K562 (cell line): ENCODE measurements around the gene OR7D2. TPM values are rescaled to one million over a fixed set of nuclear protein-coding genes. Genes with fewer than 3 reads are reported as not detected.

ENCODE experiments used
- ATAC-seq: fragments of 200-7000 bp; cut with Tn5 transposase; 3 replicates; pipeline ENCODE4 v1.9.1; 2020; ENCODE audit warnings: moderate library complexity
- BruUV-seq: library from RNA; stranded (reverse); fragments of 400-500 nt; replicated peaks from 2 replicates; lab custom pipeline; 2021; lab: Mats Ljungman, UMichigan
- CTCF ChIA-PET: fragments of 300-600 bp; formaldehyde crosslinking; extraction: SDS; loops from one replicate; lab custom pipeline; 2021; ENCODE audit warnings: low intra/inter-chr PET ratio; lab: Yijun Ruan, JAX
- POLR2A ChIA-PET: fragments of 300-600, 350-650 bp; sonication (Branson Sonifier 250); formaldehyde crosslinking; extraction: SDS; loops from one replicate; lab custom pipeline; 2021; ENCODE audit warnings: antibody characterized with exemption, inconsistent platforms; lab: Yijun Ruan, JAX
- DNase-seq, 4 experiments: peaks; one replicate each; pipeline versions ENCODE4 v3.0.0 to v3.0.0-alpha.2; 2011 to 2018; ENCODE audit warnings: low spot score in 3 of 4, mixed read lengths in 3 of 4; ENCODE audit errors: extremely low read depth in 1 of 4
- FAIRE-seq: peaks from 2 replicates; lab custom pipeline; 2011; peaks lifted over from hg19 to GRCh38; lab: Jason Lieb, UNC
- H2AFZ ChIP-seq: 2 replicates; pipeline ENCODE4 v1.6.0; 2011; ENCODE audit warnings: low read depth, low read length, control low read depth, inconsistent platforms
- H3K27ac ChIP-seq: fragments of 200-600 bp; 3 replicates; pipeline ENCODE4 v1.8.0; 2011; ENCODE audit warnings: low read depth, mild to moderate bottlenecking, control low read depth, inconsistent platforms, low read length, moderate library complexity, mixed read lengths; ENCODE audit errors: extremely low read depth
- H3K27me3 ChIP-seq, 2 experiments: fragments of 300-600 bp in 1 of 2; 2 replicates in 1 of 2; 3 replicates in 1 of 2; pipeline versions ENCODE4 v1.6.0 to v1.8.0; 2011; ENCODE audit warnings: inconsistent platforms in 2 of 2, low read length in 2 of 2, mild to moderate bottlenecking in 1 of 2, mixed read lengths in 1 of 2, moderate library complexity in 1 of 2; ENCODE audit not compliant: control insufficient read depth in 2 of 2, insufficient read depth in 2 of 2
- H3K36me3 ChIP-seq: fragments of 300-600 bp; 3 replicates; pipeline ENCODE4 v1.8.0; 2011; ENCODE audit warnings: mild to moderate bottlenecking, low read length, inconsistent platforms; ENCODE audit not compliant: control insufficient read depth, insufficient read depth
- H3K4me1 ChIP-seq, 2 experiments: fragments of 200-600 bp in 1 of 2; replicated peaks in 1 of 2; 2 replicates in 1 of 2; 3 replicates in 1 of 2; pipeline versions ENCODE4 v1.5.1 to v1.8.0; 2011; ENCODE audit warnings: inconsistent platforms in 2 of 2, low read length in 2 of 2, mild to moderate bottlenecking in 1 of 2, mixed read lengths in 1 of 2, moderate library complexity in 1 of 2; ENCODE audit not compliant: control insufficient read depth in 2 of 2, insufficient read depth in 2 of 2
- H3K4me2 ChIP-seq: 2 replicates; pipeline ENCODE4 v1.6.1; 2011; ENCODE audit warnings: low read length, control low read depth, inconsistent platforms, mixed read lengths; ENCODE audit not compliant: insufficient read depth
- H3K4me3 ChIP-seq: fragments of 200-600 bp; sonication (generic), shearing (Covaris generic); 2 replicates; pipeline ENCODE4 v1.5.1; 2016; ENCODE audit warnings: control low read depth, inconsistent platforms
- H3K79me2 ChIP-seq: fragments of 200-600 bp; 3 replicates; pipeline ENCODE4 v1.8.0; 2011; ENCODE audit warnings: low read length, inconsistent platforms; ENCODE audit not compliant: control insufficient read depth, insufficient read depth
- H3K9ac ChIP-seq, 2 experiments: 2 replicates each; pipeline versions ENCODE4 v1.6.0 to v1.6.1; 2011; ENCODE audit warnings: low read depth in 2 of 2, low read length in 2 of 2, control low read depth in 1 of 2, inconsistent platforms in 1 of 2, mild to moderate bottlenecking in 1 of 2, mixed read lengths in 1 of 2; ENCODE audit not compliant: insufficient read depth in 1 of 2
- H3K9me1 ChIP-seq: one replicate; pipeline ENCODE4 v1.6.0; 2011; ENCODE audit warnings: inconsistent platforms, mild to moderate bottlenecking, low read length, moderate library complexity; ENCODE audit not compliant: control insufficient read depth, insufficient read depth
- H3K9me3 ChIP-seq: replicated peaks from 2 replicates; pipeline ENCODE4 v1.5.1; 2011; ENCODE audit warnings: low read depth, low read length, inconsistent platforms; ENCODE audit not compliant: control insufficient read depth, insufficient read depth
- H4K20me1 ChIP-seq: replicated peaks from 2 replicates; pipeline ENCODE4 v1.6.1; 2011; ENCODE audit warnings: low read length, inconsistent platforms, mixed read lengths; ENCODE audit not compliant: control insufficient read depth, insufficient read depth
- ARNT ChIP-seq, 2 experiments: fragments of 450-650 bp; IDR thresholded peaks; 2 replicates each; pipeline ENCODE4 v1.6.1; 2016; ENCODE audit warnings: mild to moderate bottlenecking in 1 of 2
- LARP7 ChIP-seq: fragments of 450-650 bp; IDR thresholded peaks from 2 replicates; pipeline ENCODE4 v1.6.1; 2016
- NCOA4 ChIP-seq: fragments of 450-650 bp; IDR thresholded peaks from 2 replicates; pipeline ENCODE4 v1.6.1; 2018; ENCODE audit warnings: mild to moderate bottlenecking; ENCODE audit not compliant: partially characterized antibody
- PHF21A ChIP-seq: fragments of 450-650 bp; IDR thresholded peaks from 2 replicates; pipeline ENCODE4 v1.6.1; 2017; ENCODE audit warnings: low read depth, borderline replicate concordance
- PHTF2 ChIP-seq: fragments of 250-450 bp; sonication (Bioruptor Pico); IDR thresholded peaks from 2 replicates; pipeline ENCODE4 v1.5.0; 2021; ENCODE audit warnings: mild to moderate bottlenecking
- SMARCE1 ChIP-seq: fragments of 450-650 bp; IDR thresholded peaks from 2 replicates; pipeline ENCODE4 v1.7.1; 2016; ENCODE audit warnings: mild to moderate bottlenecking
- STAG1 ChIP-seq: sonication (generic); formaldehyde crosslinking; IDR thresholded peaks from 2 replicates; pipeline ENCODE4 v1.5.0; 2020; ENCODE audit warnings: missing genetic modification reagents, borderline replicate concordance
- STAT6 ChIP-seq: sonication (generic); formaldehyde crosslinking; IDR thresholded peaks from 2 replicates; pipeline ENCODE4 v1.8.1; 2023; ENCODE audit warnings: mild to moderate bottlenecking, missing genetic modification reagents
- TEAD1 ChIP-seq, 2 experiments: fragments of 450-650 bp in 1 of 2; sonication (generic) in 1 of 2; formaldehyde crosslinking; IDR thresholded peaks; 2 replicates each; pipeline versions ENCODE4 v1.4.0 to v1.8.0; 2020 to 2022; ENCODE audit warnings: mild to moderate bottlenecking in 2 of 2, missing genetic modification reagents in 1 of 2
- UBTF ChIP-seq, 2 experiments: IDR thresholded peaks; 2 replicates each; pipeline ENCODE4 v1.6.1; 2012; ENCODE audit warnings: improper control_type of control experiment in 2 of 2, low read depth in 2 of 2, low read length in 2 of 2, borderline replicate concordance in 1 of 2
- ZKSCAN3 ChIP-seq: fragments of 250-450 bp; sonication (Bioruptor Pico); IDR thresholded peaks from 2 replicates; pipeline ENCODE4 v1.4.0; 2020
- WGBS: fragments of 100-300 bp; shearing (Covaris generic); methylation state at CpG from one replicate; pipeline ENCODE4 v1.1.6; 2016; ENCODE audit warnings: low coverage, mixed read lengths; ENCODE audit not compliant: insufficient coverage; ENCODE audit errors: missing lambda C conversion rate; 5-methylcytosine and 5-hydroxymethylcytosine counted together
- in situ Hi-C: fragments of 300-500 bp; cut with MboI; formaldehyde crosslinking; loops from 4 replicates; pipeline ENCODE4 v1.15.0; 2018; ENCODE audit warnings: inconsistent platforms, mixed read lengths
- intact Hi-C: fragments of 100-400 bp; cut with micrococcal nuclease; formaldehyde crosslinking; loops from 2 replicates; pipeline ENCODE4 v1.14.2; 2022
- polyA plus RNA-seq, 8 experiments: library from polyadenylated mRNA; depleted of rRNA in 4 of 8; stranded (reverse) in 5 of 8; unstranded in 3 of 8; fragments of >200 nt; fragmentation: Nextera tagmentation in 2 of 8; fragmentation: Illumina TruSeq in 1 of 8; extraction: Ambion mirVana in 2 of 8; extraction: Trizol in 1 of 8; gene quantifications; 2 replicates each; pipeline versions ENCODE4 v1.2.1 to v1.2.3, GENCODE V29; 2011 to 2014; ENCODE audit warnings: inconsistent platforms in 1 of 8, missing spikeins in 1 of 8
- total RNA-seq, 7 experiments: library from RNA; depleted of rRNA in 6 of 7; stranded (reverse); fragments of >200 nt in 6 of 7; fragmentation: Illumina TruSeq in 2 of 7; extraction: Trizol in 2 of 7; gene quantifications; 2 replicates each; pipeline versions ENCODE4 v1.2.1 to v1.2.3, GENCODE V29; 2011 to 2021; ENCODE audit warnings: low replicate concordance in 1 of 7

Gene OR7D2
- total and polyA plus RNA-seq, 9 of the 15 experiments (the other 6 are each of a cell fraction or from before 2014, with no cell fraction given): 0.05 to 0.75 (median 0.45) TPM

GRCh38 chr19:9149997-9150396, 28.8 kb upstream of the OR7D2 start:
- FAIRE-seq (no peak), DNase-seq (no peak), ATAC-seq (no peak)
- Histone ChIP-seq H3K4me3 (no peak overlapping the region), H3K4me1 (no peaks in the 10 kb centered on the region), H3K79me2 (peaks cover 97% of the 10 kb centered on the region), H2AFZ (no peak overlapping the region), H4K20me1 (no peaks in the 10 kb centered on the region), H3K27ac (no peak overlapping the region), H3K36me3 (peaks cover 59% of the 10 kb centered on the region), H3K27me3 (no peaks in the 10 kb centered on the region), H3K9ac (no peak overlapping the region), H3K9me1 (no peaks in the 10 kb centered on the region), H3K4me2 (no peak overlapping the region), H3K9me3 (peaks cover 21% of the 10 kb centered on the region)
- 89% methylated on average over 4 of the region's 4 CpGs for WGBS
- CTCF ChIA-PET: no interaction called here
- in situ Hi-C loops: no loop called here
- POLR2A ChIA-PET: no interaction called here
- no TSS peak for BruUV-seq
- no peak for TF ChIP-seq STAT6 (CRISPR knock-in tag)
- TF ChIP-seq TEAD1 (CRISPR knock-in tag; IDR thresholded peaks at IDR 0.05): no peak
- intact Hi-C loops: no loop called here

GRCh38 chr19:9150650-9151049, 28.1 kb upstream of the OR7D2 start:
- no TSS peak for BruUV-seq

More at GRCh38 chr19:9150650-9151049, 28.1 kb upstream of the OR7D2 start:
- in situ Hi-C loops (no loop called here), intact Hi-C loops (no loop called here)
- FAIRE-seq (no peak), ATAC-seq (no peak), DNase-seq (no peak)
- no peaks in the 10 kb centered on the region for H3K27me3 ChIP-seq
- TF ChIP-seq ZKSCAN3 (CRISPR knock-in tag): no peak
- TF ChIP-seq UBTF (IDR thresholded peaks at IDR 0.05; ENCODE audit: borderline replicate concordance in 1 of 2, low read depth in 2 of 2, low read length in 2 of 2): no peak
- no peak for TF ChIP-seq NCOA4
- TF ChIP-seq SMARCE1: no peak
- no peak for TF ChIP-seq LARP7
- no peak for TF ChIP-seq ARNT (IDR thresholded peaks at IDR 0.05)
- no peak for TF ChIP-seq STAG1
- no peak for TF ChIP-seq PHF21A
- TF ChIP-seq PHTF2 (CRISPR knock-in tag): no peak
- WGBS: 97% methylated on average over 5 of the region's 5 CpGs
- no peaks in the 10 kb centered on the region for H3K9me1 ChIP-seq
- no peak overlapping the region for H3K9ac ChIP-seq
- CTCF ChIA-PET: no interaction called here
- peaks cover 58% of the 10 kb centered on the region for H3K36me3 ChIP-seq
- POLR2A ChIA-PET: no interaction called here
- H3K4me3 ChIP-seq: no peak overlapping the region
- H3K79me2 ChIP-seq: peaks cover 97% of the 10 kb centered on the region
- H3K27ac ChIP-seq: no peak overlapping the region
- H3K4me1 ChIP-seq: no peaks in the 10 kb centered on the region
- no peak overlapping the region for H2AFZ ChIP-seq
- peaks cover 19% of the 10 kb centered on the region for H3K9me3 ChIP-seq
- H3K4me2 ChIP-seq: no peak overlapping the region
- H4K20me1 ChIP-seq: no peaks in the 10 kb centered on the region
